ENCODE data around the gene GEMIN7.

GEMIN7 gene

GRCh38 chr19:45090034-45090433, 11.0 kb downstream of the GEMIN7 start:
- DNase-seq (ENCODE audit: low read depth), result no peak

- no peak for DNase-seq (ENCODE audit: low read depth)
These were observed 11.5 kb downstream of the GEMIN7 start for GRCh38 chr19:45090606-45091005.

GRCh38 chr19:45091031-45091923, 12.2 kb downstream of the GEMIN7 start:
- DNase-seq (ENCODE audit: low read depth), result peak; percentile 90

GRCh38 chr19:45092747-45093678, 14.0 kb downstream of the GEMIN7 start, which contains the start of gene PPP1R37:
Gene PPP1R37, plus strand, starts transcription at chr19:45093179. Its CDS starts 147 bp downstream, at chr19:45093326.
- DNase-seq (ENCODE audit: low read depth), result peak; percentile 86

GRCh38 chr19:45094137-45094536, 15.1 kb downstream of the GEMIN7 start:
- no peak for DNase-seq (ENCODE audit: low read depth)

- no peak for DNase-seq (ENCODE audit: low read depth)
These were observed 15.6 kb downstream of the GEMIN7 start for GRCh38 chr19:45094707-45095106.

GRCh38 chr19:45095496-45096413, 16.7 kb downstream of the GEMIN7 start:
- no peak for DNase-seq (ENCODE audit: low read depth)

GRCh38 chr19:45096700-45097099, 17.6 kb downstream of the GEMIN7 start:
- DNase-seq (ENCODE audit: low read depth), result no peak

GRCh38 chr19:45097450-45097775, 18.4 kb downstream of the GEMIN7 start:
- no peak for DNase-seq (ENCODE audit: low read depth)

GRCh38 chr19:45097776-45098520, 18.9 kb downstream of the GEMIN7 start:
- no peak for DNase-seq (ENCODE audit: low read depth)

- no peak for DNase-seq (ENCODE audit: low read depth)
These were observed 19.7 kb downstream of the GEMIN7 start for GRCh38 chr19:45098521-45099466.

- DNase-seq (ENCODE audit: low read depth), result no peak
These were observed 20.6 kb downstream of the GEMIN7 start for GRCh38 chr19:45099467-45100191.

GRCh38 chr19:45100201-45100600, 21.1 kb downstream of the GEMIN7 start:
- DNase-seq (ENCODE audit: low read depth), result no peak

- no peak for DNase-seq (ENCODE audit: low read depth)
These were observed 21.8 kb downstream of the GEMIN7 start for GRCh38 chr19:45100846-45101252.

- DNase-seq (ENCODE audit: low read depth), result no peak
These were observed 22.7 kb downstream of the GEMIN7 start for GRCh38 chr19:45101806-45102205.

GRCh38 chr19:45102481-45102880, 23.4 kb downstream of the GEMIN7 start:
- DNase-seq (ENCODE audit: low read depth), result no peak

GRCh38 chr19:45103156-45103507, 24.1 kb downstream of the GEMIN7 start:
- DNase-seq (ENCODE audit: low read depth), result peak; percentile 24

- DNase-seq (ENCODE audit: low read depth), result no peak
These were observed 24.7 kb downstream of the GEMIN7 start for GRCh38 chr19:45103508-45104319.

All from stimulated activated CD8-positive, alpha-beta memory T cell treated with anti-CD3 and anti-CD28 coated beads, Interleukin-12 subunit alpha, Interleukin-12 subunit beta, amount 100 ng/mL, for 4 hours (primary cell).